GM23248 (cell line): Measurements from ENCODE around the gene PRKCE. TPM values are rescaled to one million over a fixed set of nuclear protein-coding genes. Genes with fewer than 3 reads are reported as not detected.

Experiments used
- DNase-seq: peaks from one replicate; pipeline ENCODE4 v3.0.0-alpha.2; 2015
- H2AFZ ChIP-seq: fragments of 200-600 bp; sonication (generic); 2 replicates; pipeline ENCODE4 v1.6.1; 2016; ENCODE audit warnings: antibody characterized with exemption
- H3F3A ChIP-seq: fragments of 200-600 bp; sonication (generic); 2 replicates; pipeline ENCODE4 v1.6.1; 2016; ENCODE audit warnings: mild to moderate bottlenecking, antibody characterized with exemption, mixed run types; ENCODE audit not compliant: insufficient read depth
- H3K27ac ChIP-seq: fragments of 200-600 bp; sonication (generic); 2 replicates; pipeline ENCODE4 v1.5.1; 2016; ENCODE audit warnings: mild to moderate bottlenecking
- H3K27me3 ChIP-seq: fragments of 200-600 bp; sonication (generic); replicated peaks from 2 replicates; pipeline ENCODE4 v1.6.1; 2016; ENCODE audit warnings: mild to moderate bottlenecking; ENCODE audit not compliant: insufficient read depth
- H3K36me3 ChIP-seq: fragments of 200-600 bp; sonication (generic); 2 replicates; pipeline ENCODE4 v1.6.1; 2016; ENCODE audit warnings: low read depth, mild to moderate bottlenecking
- H3K4me1 ChIP-seq: fragments of 200-600 bp; sonication (generic); 2 replicates; pipeline ENCODE4 v1.6.1; 2016; ENCODE audit warnings: mild to moderate bottlenecking; ENCODE audit not compliant: insufficient read depth
- H3K4me2 ChIP-seq: fragments of 200-600 bp; sonication (generic); one replicate; pipeline ENCODE4 v1.6.1; 2016; ENCODE audit warnings: mild to moderate bottlenecking; ENCODE audit not compliant: unreplicated experiment
- H3K4me3 ChIP-seq: fragments of 200-600 bp; sonication (generic); 2 replicates; pipeline ENCODE4 v1.5.1; 2016; ENCODE audit warnings: mild to moderate bottlenecking
- H3K79me2 ChIP-seq: fragments of 200-600 bp; sonication (generic); 2 replicates; pipeline ENCODE4 v1.6.1; 2016; ENCODE audit warnings: mild to moderate bottlenecking; ENCODE audit not compliant: insufficient read depth
- H3K9ac ChIP-seq: fragments of 200-600 bp; sonication (generic); 2 replicates; pipeline ENCODE4 v1.6.1; 2016; ENCODE audit warnings: mild to moderate bottlenecking
- H3K9me2 ChIP-seq: fragments of 200-600 bp; sonication (generic); 2 replicates; pipeline ENCODE4 v1.6.1; 2016; ENCODE audit warnings: mixed run types, mild to moderate bottlenecking, moderate library complexity; ENCODE audit not compliant: insufficient read depth
- H3K9me3 ChIP-seq: fragments of 200-600 bp; sonication (generic); one replicate; pipeline ENCODE4 v1.6.1; 2017; ENCODE audit warnings: low read depth
- H4K20me1 ChIP-seq: fragments of 200-600 bp; sonication (generic); 2 replicates; pipeline ENCODE4 v1.6.0; 2016; ENCODE audit not compliant: insufficient read depth
- EZH2 ChIP-seq: fragments of 200-600 bp; sonication (generic); IDR thresholded peaks from 2 replicates; pipeline ENCODE4 v1.6.1; 2018; ENCODE audit warnings: antibody characterized with exemption, mild to moderate bottlenecking; ENCODE audit not compliant: insufficient read depth, poor library complexity, severe bottlenecking
- EZH2phosphoT487 ChIP-seq: fragments of 200-600 bp; sonication (generic); IDR thresholded peaks from 2 replicates; pipeline ENCODE4 v1.6.1; 2018; ENCODE audit warnings: antibody characterized with exemption, moderate library complexity, mild to moderate bottlenecking, low read depth; ENCODE audit not compliant: insufficient read depth
- WGBS, 2 experiments: methylation state at CpG; one replicate each; pipeline ENCODE4 v1.1.6; 2015 to 2017; ENCODE audit warnings: low lambda C conversion rate in 2 of 2, low coverage in 1 of 2; ENCODE audit errors: missing lambda C conversion rate in 2 of 2; 5-methylcytosine and 5-hydroxymethylcytosine counted together
- in situ Hi-C: fragments of 300-500 bp; cut with MboI; formaldehyde crosslinking; loops from 2 replicates; pipeline ENCODE4 v1.15.0; 2020
- polyA plus RNA-seq: library from polyadenylated mRNA; unstranded; fragments of >200 nt; fragmentation: Nextera tagmentation; extraction: Ambion mirVana; gene quantifications from 2 replicates; pipeline ENCODE4 v1.2.1, GENCODE V29; 2016
- total RNA-seq: library from RNA; depleted of rRNA; stranded (reverse); fragments of >200 nt; shearing (Covaris generic); gene quantifications from 2 replicates; pipeline ENCODE4 v1.2.3, GENCODE V29; 2014

Gene PRKCE
- total and polyA plus RNA-seq, 2 experiments from 2014 or later: 5.9 to 7.0 TPM

- Histone ChIP-seq H3K4me1 (peaks cover 18% of the 10 kb centered on the region), H3F3A (peaks cover 15% of the 10 kb centered on the region; the same call in 1 of the 2 replicates), H3K4me2 (no peak overlapping the region), H3K4me3 (no peak overlapping the region), H3K9ac (no peak overlapping the region), H2AFZ (no peak overlapping the region), H3K9me2 (no peaks in the 10 kb centered on the region), H4K20me1 (no peaks in the 10 kb centered on the region), H3K9me3 (no peaks in the 10 kb centered on the region), H3K27ac (no peak overlapping the region), H3K79me2 (peaks cover 76% of the 10 kb centered on the region), H3K27me3 (no peaks in the 10 kb centered on the region), H3K36me3 (no peaks in the 10 kb centered on the region)
- TF ChIP-seq EZH2 (no peak), EZH2phosphoT487 (no peak)
- WGBS, 2 experiments: 88 to 89% methylated on average over 5 of the region's 5 CpGs
- in situ Hi-C loops: no loop called here
- DNase-seq: no peak
Measured at GRCh38 chr2:45705233-45705632, 53.8 kb downstream of the PRKCE start.

GRCh38 chr2:45706033-45706432, 54.6 kb downstream of the PRKCE start:
- Histone ChIP-seq H4K20me1 (no peaks in the 10 kb centered on the region), H3K9ac (no peak overlapping the region), H3K9me2 (no peaks in the 10 kb centered on the region), H2AFZ (no peak overlapping the region), H3F3A (peaks cover 15% of the 10 kb centered on the region; the same call in 1 of the 2 replicates), H3K9me3 (no peaks in the 10 kb centered on the region), H3K36me3 (no peaks in the 10 kb centered on the region), H3K79me2 (peaks cover 76% of the 10 kb centered on the region), H3K4me2 (peak overlapping the region; percentile 5), H3K27ac (peak overlapping the region; percentile 24), H3K4me1 (peaks cover 18% of the 10 kb centered on the region), H3K4me3 (no peak overlapping the region), H3K27me3 (no peaks in the 10 kb centered on the region)
- in situ Hi-C loops: no loop called here
- DNase-seq: peak; percentile 60
- TF ChIP-seq EZH2phosphoT487: no peak
- TF ChIP-seq EZH2: no peak

GRCh38 chr2:45707006-45707405, 55.5 kb downstream of the PRKCE start:
- Histone ChIP-seq H3K27me3 (no peaks in the 10 kb centered on the region), H3F3A (peaks cover 15% of the 10 kb centered on the region; the same call in 1 of the 2 replicates), H3K9me2 (no peaks in the 10 kb centered on the region), H3K27ac (0 out of 2 replicates have a peak overlapping the region, but pooled peaks have one; percentile 24), H3K4me2 (peak overlapping the region; percentile 5), H3K36me3 (no peaks in the 10 kb centered on the region), H3K9me3 (no peaks in the 10 kb centered on the region), H3K9ac (no peak overlapping the region), H3K4me3 (no peak overlapping the region), H3K4me1 (peaks cover 18% of the 10 kb centered on the region), H4K20me1 (no peaks in the 10 kb centered on the region), H2AFZ (no peak overlapping the region), H3K79me2 (peaks cover 72% of the 10 kb centered on the region)
- peak; percentile 11 for DNase-seq
- TF ChIP-seq EZH2phosphoT487: no peak
- TF ChIP-seq EZH2: no peak
- in situ Hi-C loops: no loop called here
- WGBS, 2 experiments: 45 to 63% methylated on average over 3 of the region's 3 CpGs

DNA sequence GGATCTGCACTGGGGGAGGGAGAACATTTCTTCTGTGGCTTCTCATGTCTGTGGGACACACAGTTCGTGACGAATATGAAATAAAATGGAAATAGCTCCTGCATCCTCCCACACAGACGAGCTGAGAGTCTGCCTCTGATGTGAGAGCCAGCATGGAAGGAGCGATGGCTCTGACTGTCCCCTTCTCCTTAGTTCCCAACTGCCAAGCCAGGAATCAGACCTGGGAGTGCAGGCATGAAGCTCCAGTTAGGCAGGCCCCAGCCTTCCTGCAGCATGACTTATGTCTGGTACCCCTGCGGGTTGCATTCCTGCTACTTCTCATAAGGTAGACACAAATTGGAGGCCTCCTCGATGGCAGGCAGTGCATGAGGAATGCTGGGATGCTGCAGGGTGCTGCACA, 56.2 kb downstream of the PRKCE start:
- Histone ChIP-seq H2AFZ (no peak overlapping the region), H3F3A (peaks cover 15% of the 10 kb centered on the region; the same call in 1 of the 2 replicates), H3K9me2 (no peaks in the 10 kb centered on the region), H3K79me2 (peaks cover 73% of the 10 kb centered on the region), H3K27ac (no peak overlapping the region), H3K4me3 (no peak overlapping the region), H3K4me1 (peaks cover 18% of the 10 kb centered on the region), H3K36me3 (no peaks in the 10 kb centered on the region), H3K4me2 (no peak overlapping the region), H3K9ac (no peak overlapping the region), H4K20me1 (no peaks in the 10 kb centered on the region), H3K27me3 (no peaks in the 10 kb centered on the region), H3K9me3 (no peaks in the 10 kb centered on the region)
- TF ChIP-seq EZH2: no peak
- in situ Hi-C loops: no loop called here
- 64 to 71% methylated on average over 6 of the region's 6 CpGs for WGBS, 2 experiments
- DNase-seq: peak; percentile 20

- DNase-seq: no peak
- 65 to 70% methylated on average over 3 of the region's 3 CpGs for WGBS, 2 experiments
- Histone ChIP-seq H3K27ac (no peak overlapping the region), H3K9ac (no peak overlapping the region), H3K79me2 (peaks cover 73% of the 10 kb centered on the region), H3K4me3 (no peak overlapping the region), H2AFZ (no peak overlapping the region), H3K4me1 (peaks cover 18% of the 10 kb centered on the region), H3K9me2 (no peaks in the 10 kb centered on the region), H4K20me1 (no peaks in the 10 kb centered on the region), H3K27me3 (no peaks in the 10 kb centered on the region), H3K4me2 (no peak overlapping the region), H3K36me3 (no peaks in the 10 kb centered on the region), H3K9me3 (no peaks in the 10 kb centered on the region), H3F3A (peaks cover 15% of the 10 kb centered on the region; the same call in 1 of the 2 replicates)
- in situ Hi-C loops: no loop called here
- no peak for TF ChIP-seq EZH2
- TF ChIP-seq EZH2phosphoT487: no peak
Measured at GRCh38 chr2:45708501-45708900, 57.0 kb downstream of the PRKCE start.
